NB4 (cell line): ENCODE results near the gene RFWD3.

Experiments used
- CTCF ChIP-seq: IDR thresholded peaks from one replicate; pipeline ENCODE4 v1.5.1; 2012; ENCODE audit warnings: low read depth, low read length
- MAX ChIP-seq: IDR thresholded peaks from 2 replicates; pipeline ENCODE4 v1.6.1; 2011; ENCODE audit warnings: low read depth, low read length
- MYC ChIP-seq: IDR thresholded peaks from 2 replicates; pipeline ENCODE4 v1.6.1; 2011; ENCODE audit warnings: low read depth, low read length
- POLR2A ChIP-seq: IDR thresholded peaks from 2 replicates; pipeline ENCODE4 v1.6.1; 2011; ENCODE audit warnings: mild to moderate bottlenecking; ENCODE audit not compliant: insufficient read length; ENCODE audit errors: extremely low read depth

- TF ChIP-seq POLR2A (no peak), CTCF (no peak), MYC (no peak), MAX (no peak)
Observed at GRCh38 chr16:74710401-74710800, 43.7 kb upstream of the RFWD3 start.
